K562 (cell line): ENCODE measurements around the gene KMT2A. TPM values are rescaled to one million over a fixed set of nuclear protein-coding genes. Genes with fewer than 3 reads are reported as not detected.

Experiments used
- DACH1 ChIP-seq: fragments of 450-650 bp; IDR thresholded peaks from 2 replicates; pipeline ENCODE4 v1.6.1; 2018; ENCODE audit not compliant: partially characterized antibody
- ETV1 ChIP-seq: fragments of 450-650 bp; conservative IDR thresholded peaks from 2 replicates; pipeline ENCODE4 v1.6.1; 2016; ENCODE audit warnings: missing genetic modification characterization, control low read depth, low read depth, missing compliant biosample characterization
- HDAC1 ChIP-seq, 2 experiments: fragments of 450-650 bp; IDR thresholded peaks; 2 replicates each; pipeline ENCODE4 v1.6.1; 2016 to 2017; ENCODE audit warnings: inconsistent platforms in 1 of 2, mild to moderate bottlenecking in 1 of 2, moderate library complexity in 1 of 2
- MAFG ChIP-seq: fragments of 450-650 bp; conservative IDR thresholded peaks from 2 replicates; pipeline ENCODE4 v1.6.1; 2016; ENCODE audit warnings: missing genetic modification characterization, missing compliant biosample characterization
- MEIS2 ChIP-seq: fragments of 450-650 bp; IDR thresholded peaks from 2 replicates; pipeline ENCODE4 v1.6.1; 2014; ENCODE audit warnings: mild to moderate bottlenecking; ENCODE audit not compliant: partially characterized antibody
- NFIC ChIP-seq: fragments of 450-650 bp; IDR thresholded peaks from 2 replicates; pipeline ENCODE4 v1.6.1; 2017; ENCODE audit warnings: mild to moderate bottlenecking, inconsistent platforms
- POLR2H ChIP-seq: IDR thresholded peaks from 2 replicates; pipeline ENCODE4 v1.6.1; 2016; ENCODE audit warnings: missing genetic modification characterization, low read depth, mild to moderate bottlenecking, control low read depth, missing compliant biosample characterization, moderate library complexity
- POLR3A ChIP-seq: IDR thresholded peaks from 2 replicates; pipeline ENCODE4 v1.6.1; 2011; ENCODE audit warnings: borderline replicate concordance, mild to moderate bottlenecking, moderate library complexity; ENCODE audit not compliant: insufficient read length, insufficient read depth; ENCODE audit errors: extremely low read depth
- RCOR1 ChIP-seq, 2 experiments: IDR thresholded peaks; 2 replicates each; pipeline ENCODE4 v1.6.1; 2012; ENCODE audit warnings: low read depth in 2 of 2, low read length in 2 of 2, borderline replicate concordance in 1 of 2, improper control_type of control experiment in 1 of 2
- TCF3 ChIP-seq: sonication (generic); formaldehyde crosslinking; IDR thresholded peaks from 2 replicates; pipeline ENCODE4 v1.4.0; 2020; ENCODE audit warnings: mild to moderate bottlenecking, missing genetic modification reagents
- ZNF212 ChIP-seq: fragments of 450-650 bp; formaldehyde crosslinking; IDR thresholded peaks from 2 replicates; pipeline ENCODE4 v1.4.0; 2020; ENCODE audit warnings: mild to moderate bottlenecking
- ZNF707 ChIP-seq: fragments of 250-450 bp; sonication (Bioruptor Pico); conservative IDR thresholded peaks from 2 replicates; pipeline ENCODE4 v1.8.0; 2022; ENCODE audit warnings: inconsistent platforms, mild to moderate bottlenecking, moderate library complexity
- ZNF77 ChIP-seq: fragments of 250-450 bp; sonication (Bioruptor Pico); IDR thresholded peaks from 2 replicates; pipeline ENCODE4 v1.5.0; 2020
- polyA plus RNA-seq, 8 experiments: library from polyadenylated mRNA; depleted of rRNA in 4 of 8; stranded (reverse) in 5 of 8; unstranded in 3 of 8; fragments of >200 nt; fragmentation: Nextera tagmentation in 2 of 8; fragmentation: Illumina TruSeq in 1 of 8; extraction: Ambion mirVana in 2 of 8; extraction: Trizol in 1 of 8; gene quantifications; 2 replicates each; pipeline versions ENCODE4 v1.2.1 to v1.2.3, GENCODE V29; 2011 to 2014; ENCODE audit warnings: inconsistent platforms in 1 of 8, missing spikeins in 1 of 8
- total RNA-seq, 7 experiments: library from RNA; depleted of rRNA in 6 of 7; stranded (reverse); fragments of >200 nt in 6 of 7; fragmentation: Illumina TruSeq in 2 of 7; extraction: Trizol in 2 of 7; gene quantifications; 2 replicates each; pipeline versions ENCODE4 v1.2.1 to v1.2.3, GENCODE V29; 2011 to 2021; ENCODE audit warnings: low replicate concordance in 1 of 7
- TF ChIP-seq, protein P1 (sequence below): fragments of 250-450 bp; sonication (Bioruptor Pico); IDR thresholded peaks from 2 replicates; pipeline ENCODE4 v1.8.0; 2022; ENCODE audit warnings: inconsistent platforms, mild to moderate bottlenecking, moderate library complexity, borderline replicate concordance
- TF ChIP-seq, protein P2 (sequence below): sonication (generic); formaldehyde crosslinking; IDR thresholded peaks from 2 replicates; pipeline ENCODE4 v1.8.1; 2022; ENCODE audit warnings: missing genetic modification reagents
- TF ChIP-seq, protein P3 (sequence below), 2 experiments: IDR thresholded peaks; 2 replicates each; pipeline ENCODE4 v1.6.1; 2012; ENCODE audit warnings: improper control_type of control experiment in 2 of 2, low read depth in 2 of 2, low read length in 2 of 2, borderline replicate concordance in 1 of 2
- TF ChIP-seq, protein P4 (sequence below), 3 experiments: fragments of 200-800 bp in 1 of 3; sonication (Bioruptor generic) in 1 of 3; sonication (generic) in 1 of 3; formaldehyde crosslinking in 1 of 3; IDR thresholded peaks; 2 replicates each; pipeline versions ENCODE4 v1.6.1 to v1.8.0; 2016 to 2022; ENCODE audit warnings: mild to moderate bottlenecking in 2 of 3, missing compliant biosample characterization in 2 of 3, missing genetic modification characterization in 2 of 3, missing genetic modification reagents in 1 of 3

KMT2A gene
- total and polyA plus RNA-seq, 9 of the 15 experiments (the other 6 are each of a cell fraction or from before 2014, with no cell fraction given): 9.6 to 59.9 (median 32.6) TPM

DNA sequence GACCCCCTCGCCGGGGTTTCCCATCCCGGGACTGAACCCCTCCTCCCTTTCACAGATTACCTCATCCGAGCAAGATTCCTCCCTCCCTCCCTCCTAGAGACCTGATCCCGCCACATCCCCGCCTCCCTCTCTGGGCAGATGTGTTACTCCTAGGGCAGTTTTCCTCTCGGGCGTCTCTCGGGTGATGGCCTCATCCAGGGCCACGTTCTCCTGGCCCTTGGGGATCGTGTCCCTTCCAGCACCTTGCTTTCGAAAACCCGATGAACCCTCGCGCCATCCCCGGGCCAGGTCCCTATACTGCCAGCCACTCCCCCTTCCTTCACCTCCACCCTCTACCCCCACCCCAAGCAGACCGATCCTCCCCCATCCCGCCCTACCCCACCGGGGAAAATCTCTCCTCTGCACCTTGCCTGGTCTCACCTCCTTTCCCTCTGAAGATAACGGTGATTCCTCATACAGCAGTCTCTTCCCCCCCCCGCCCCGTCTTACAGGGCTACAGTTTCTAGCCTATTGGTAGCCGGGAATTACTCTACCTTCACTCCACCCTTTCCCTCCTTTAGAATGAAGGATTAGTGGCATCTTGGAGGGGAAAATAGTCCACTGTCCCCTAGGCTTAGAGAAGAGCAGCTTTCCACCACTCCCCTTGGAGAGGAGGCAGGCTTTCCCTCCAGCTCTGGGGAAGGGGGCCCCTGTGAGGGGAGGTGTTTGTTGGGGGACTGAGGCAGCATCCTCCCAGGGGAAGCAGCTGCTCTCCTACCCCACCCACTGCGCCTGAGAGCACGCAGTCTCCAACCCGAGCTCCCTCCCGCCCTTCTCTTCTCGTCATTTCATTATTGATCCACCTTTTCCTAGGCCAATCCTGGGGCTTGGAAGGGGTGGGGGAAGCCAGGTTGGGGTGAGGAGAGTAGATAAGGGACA lies 1.2 kb downstream of the KMT2A start (continued):
- TF ChIP-seq, protein P1, sequence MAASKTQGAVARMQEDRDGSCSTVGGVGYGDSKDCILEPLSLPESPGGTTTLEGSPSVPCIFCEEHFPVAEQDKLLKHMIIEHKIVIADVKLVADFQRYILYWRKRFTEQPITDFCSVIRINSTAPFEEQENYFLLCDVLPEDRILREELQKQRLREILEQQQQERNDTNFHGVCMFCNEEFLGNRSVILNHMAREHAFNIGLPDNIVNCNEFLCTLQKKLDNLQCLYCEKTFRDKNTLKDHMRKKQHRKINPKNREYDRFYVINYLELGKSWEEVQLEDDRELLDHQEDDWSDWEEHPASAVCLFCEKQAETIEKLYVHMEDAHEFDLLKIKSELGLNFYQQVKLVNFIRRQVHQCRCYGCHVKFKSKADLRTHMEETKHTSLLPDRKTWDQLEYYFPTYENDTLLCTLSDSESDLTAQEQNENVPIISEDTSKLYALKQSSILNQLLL (CRISPR knock-in tag): no peak
- TF ChIP-seq MEIS2: no peak
- peak; percentile 80 for TF ChIP-seq TCF3 (CRISPR knock-in tag)
- TF ChIP-seq, protein P2, sequence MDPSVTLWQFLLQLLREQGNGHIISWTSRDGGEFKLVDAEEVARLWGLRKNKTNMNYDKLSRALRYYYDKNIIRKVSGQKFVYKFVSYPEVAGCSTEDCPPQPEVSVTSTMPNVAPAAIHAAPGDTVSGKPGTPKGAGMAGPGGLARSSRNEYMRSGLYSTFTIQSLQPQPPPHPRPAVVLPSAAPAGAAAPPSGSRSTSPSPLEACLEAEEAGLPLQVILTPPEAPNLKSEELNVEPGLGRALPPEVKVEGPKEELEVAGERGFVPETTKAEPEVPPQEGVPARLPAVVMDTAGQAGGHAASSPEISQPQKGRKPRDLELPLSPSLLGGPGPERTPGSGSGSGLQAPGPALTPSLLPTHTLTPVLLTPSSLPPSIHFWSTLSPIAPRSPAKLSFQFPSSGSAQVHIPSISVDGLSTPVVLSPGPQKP: no peak
- TF ChIP-seq, protein P3, sequence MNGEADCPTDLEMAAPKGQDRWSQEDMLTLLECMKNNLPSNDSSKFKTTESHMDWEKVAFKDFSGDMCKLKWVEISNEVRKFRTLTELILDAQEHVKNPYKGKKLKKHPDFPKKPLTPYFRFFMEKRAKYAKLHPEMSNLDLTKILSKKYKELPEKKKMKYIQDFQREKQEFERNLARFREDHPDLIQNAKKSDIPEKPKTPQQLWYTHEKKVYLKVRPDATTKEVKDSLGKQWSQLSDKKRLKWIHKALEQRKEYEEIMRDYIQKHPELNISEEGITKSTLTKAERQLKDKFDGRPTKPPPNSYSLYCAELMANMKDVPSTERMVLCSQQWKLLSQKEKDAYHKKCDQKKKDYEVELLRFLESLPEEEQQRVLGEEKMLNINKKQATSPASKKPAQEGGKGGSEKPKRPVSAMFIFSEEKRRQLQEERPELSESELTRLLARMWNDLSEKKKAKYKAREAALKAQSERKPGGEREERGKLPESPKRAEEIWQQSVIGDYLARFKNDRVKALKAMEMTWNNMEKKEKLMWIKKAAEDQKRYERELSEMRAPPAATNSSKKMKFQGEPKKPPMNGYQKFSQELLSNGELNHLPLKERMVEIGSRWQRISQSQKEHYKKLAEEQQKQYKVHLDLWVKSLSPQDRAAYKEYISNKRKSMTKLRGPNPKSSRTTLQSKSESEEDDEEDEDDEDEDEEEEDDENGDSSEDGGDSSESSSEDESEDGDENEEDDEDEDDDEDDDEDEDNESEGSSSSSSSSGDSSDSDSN (IDR thresholded peaks at IDR 0.05; ENCODE audit: borderline replicate concordance in 1 of 2, low read depth in 2 of 2, low read length in 2 of 2): peak; percentile 26; a peak in 1 of 4 replicates
- TF ChIP-seq, protein P4, sequence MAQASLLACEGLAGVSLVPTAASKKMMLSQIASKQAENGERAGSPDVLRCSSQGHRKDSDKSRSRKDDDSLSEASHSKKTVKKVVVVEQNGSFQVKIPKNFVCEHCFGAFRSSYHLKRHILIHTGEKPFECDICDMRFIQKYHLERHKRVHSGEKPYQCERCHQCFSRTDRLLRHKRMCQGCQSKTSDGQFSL (CRISPR knock-in tag; IDR thresholded peaks at IDR 0.05): peak; percentile 85
- TF ChIP-seq, protein P4 (tag; IDR thresholded peaks at IDR 0.05): peak in 1 of 2 experiments; percentile 76; a peak in 1 of 4 replicates
- no peak for TF ChIP-seq ZNF707 (CRISPR knock-in tag)
- TF ChIP-seq ZNF77 (CRISPR knock-in tag): no peak
- TF ChIP-seq RCOR1 (IDR thresholded peaks at IDR 0.05; ENCODE audit: borderline replicate concordance in 1 of 2, low read depth in 2 of 2, low read length in 2 of 2): no peak; a peak in 2 of 4 replicates
- no peak for TF ChIP-seq DACH1
- TF ChIP-seq HDAC1 (IDR thresholded peaks at IDR 0.05): peak in 1 of 2 experiments; percentile 57; a peak in 1 of 4 replicates
- TF ChIP-seq ZNF212: no peak
- TF ChIP-seq POLR2H (tag): no peak
- TF ChIP-seq MAFG (tag): no peak
- TF ChIP-seq NFIC: peak; percentile 50
- no peak for TF ChIP-seq POLR3A
- no peak for TF ChIP-seq ETV1 (tag)
